DND-41 (cell line): ENCODE results near the gene ATG16L2.

Experiments
- ATAC-seq: fragments of 200-7000 bp; cut with Tn5 transposase; 3 replicates; pipeline ENCODE4 v1.9.1; 2021; ENCODE audit warnings: low read depth; ENCODE audit not compliant: insufficient read depth
- DNase-seq: peaks from one replicate; pipeline ENCODE4 v3.0.0-alpha.2; 2020
- H2AFZ ChIP-seq: 2 replicates; pipeline ENCODE4 v1.6.0; 2012; ENCODE audit warnings: low read depth, low read length
- H3K27ac ChIP-seq: 2 replicates; pipeline ENCODE4 v1.5.1; 2012; ENCODE audit warnings: low read length, inconsistent platforms
- H3K27me3 ChIP-seq: fragments of 200-600 bp; sonication (generic); 2 replicates; pipeline ENCODE4 v1.6.0; 2012; ENCODE audit warnings: low read length, mild to moderate bottlenecking, inconsistent platforms; ENCODE audit not compliant: insufficient read depth, poor library complexity
- H3K36me3 ChIP-seq: 2 replicates; pipeline ENCODE4 v1.5.1; 2012; ENCODE audit warnings: low read length, inconsistent platforms; ENCODE audit not compliant: insufficient read depth
- H3K4me1 ChIP-seq: 2 replicates; pipeline ENCODE4 v1.5.1; 2012; ENCODE audit warnings: mild to moderate bottlenecking, low read length; ENCODE audit not compliant: insufficient read depth
- H3K4me2 ChIP-seq: 2 replicates; pipeline ENCODE4 v1.6.0; 2012; ENCODE audit warnings: mild to moderate bottlenecking, moderate library complexity, low read length, inconsistent platforms; ENCODE audit not compliant: insufficient read depth
- H3K4me3 ChIP-seq, 2 experiments: fragments of 200-600 bp in 1 of 2; shearing (Covaris generic) in 1 of 2; 2 replicates each; pipeline ENCODE4 v1.5.1; 2012 to 2016; ENCODE audit warnings: inconsistent platforms in 2 of 2, low read length in 2 of 2, mild to moderate bottlenecking in 2 of 2, low read depth in 1 of 2, moderate library complexity in 1 of 2
- H3K79me2 ChIP-seq: 2 replicates; pipeline ENCODE4 v1.6.0; 2012; ENCODE audit warnings: low read length, inconsistent platforms; ENCODE audit not compliant: insufficient read depth
- H3K9ac ChIP-seq: 2 replicates; pipeline ENCODE4 v1.6.0; 2012; ENCODE audit warnings: low read depth, mild to moderate bottlenecking, inconsistent platforms, low read length, moderate library complexity
- H3K9me3 ChIP-seq: 2 replicates; pipeline ENCODE4 v1.5.1; 2012; ENCODE audit warnings: low read length, moderate library complexity, mild to moderate bottlenecking, inconsistent platforms; ENCODE audit not compliant: insufficient read depth, severe bottlenecking
- H4K20me1 ChIP-seq: 2 replicates; pipeline ENCODE4 v1.6.0; 2012; ENCODE audit warnings: low read length; ENCODE audit not compliant: insufficient read depth
- CTCF ChIP-seq: IDR thresholded peaks from 2 replicates; pipeline ENCODE4 v1.5.1; 2012; ENCODE audit warnings: borderline replicate concordance, low read length, moderate library complexity, mild to moderate bottlenecking; ENCODE audit not compliant: poor library complexity, severe bottlenecking; ENCODE audit errors: extremely low read depth
- EZH2 ChIP-seq: IDR thresholded peaks from 3 replicates; pipeline ENCODE4 v1.6.1; 2012; ENCODE audit warnings: borderline replicate concordance, low read depth, mild to moderate bottlenecking, moderate library complexity, low read length, inconsistent platforms; ENCODE audit not compliant: severe bottlenecking

Gene ATG16L2

GRCh38 chr11:72812604-72812966 is 1.6 kb upstream of the ATG16L2 start:
- Histone ChIP-seq H3K36me3 (peaks cover 28% of the 10 kb centered on the region), H3K9ac (peak overlapping the region; percentile 95), H3K4me2 (peak overlapping the region; percentile 93), H3K4me3 (peak overlapping the region; percentile 92 to 97), H2AFZ (peak overlapping the region; percentile 95; the same call in 1 of the 2 replicates), H4K20me1 (peaks cover 11% of the 10 kb centered on the region), H3K27me3 (no peaks in the 10 kb centered on the region), H3K4me1 (peaks cover 50% of the 10 kb centered on the region), H3K79me2 (peaks cover 55% of the 10 kb centered on the region), H3K9me3 (no peaks in the 10 kb centered on the region), H3K27ac (peak overlapping the region; percentile 97)
- ATAC-seq (peak; percentile 0; the same call in 2 of the 3 replicates), DNase-seq (no peak)
- TF ChIP-seq CTCF = no peak

- H3K79me2 ChIP-seq = peaks cover 61% of the 10 kb centered on the region
- H3K4me3 ChIP-seq = peak overlapping the region; percentile 92 to 97
- H3K4me2 ChIP-seq = peak overlapping the region; percentile 93
- H3K27me3 ChIP-seq = no peaks in the 10 kb centered on the region
- DNase-seq (peak; percentile 82), ATAC-seq (peak; percentile 58)
- H4K20me1 ChIP-seq = peaks cover 13% of the 10 kb centered on the region
- peak overlapping the region; percentile 95 for H2AFZ ChIP-seq
- H3K36me3 ChIP-seq = peaks cover 33% of the 10 kb centered on the region
- H3K9me3 ChIP-seq = no peaks in the 10 kb centered on the region
- TF ChIP-seq EZH2 = no peak
- TF ChIP-seq CTCF = peak; percentile 91
- peak overlapping the region; percentile 95 for H3K9ac ChIP-seq
- peaks cover 53% of the 10 kb centered on the region for H3K4me1 ChIP-seq
- H3K27ac ChIP-seq = peak overlapping the region; percentile 97
These were observed 1.1 kb upstream of the ATG16L2 start for GRCh38 chr11:72812967-72813739.

GRCh38 chr11:72813740-72814285 is 398 bp upstream of the ATG16L2 start:
- peak overlapping the region; percentile 97 for H3K27ac ChIP-seq
- peaks cover 40% of the 10 kb centered on the region for H3K36me3 ChIP-seq
- peak; percentile 82 for DNase-seq
- peaks cover 53% of the 10 kb centered on the region for H3K4me1 ChIP-seq
- peak overlapping the region; percentile 93 for H3K4me2 ChIP-seq
- peaks cover 64% of the 10 kb centered on the region for H3K79me2 ChIP-seq
- H3K27me3 ChIP-seq = no peaks in the 10 kb centered on the region
- H4K20me1 ChIP-seq = peaks cover 14% of the 10 kb centered on the region
- H3K9me3 ChIP-seq = no peaks in the 10 kb centered on the region
- H3K9ac ChIP-seq = peak overlapping the region; percentile 95
- H2AFZ ChIP-seq = peak overlapping the region; percentile 95
- H3K4me3 ChIP-seq = peak overlapping the region; percentile 92 to 97
- TF ChIP-seq CTCF = no peak
- no peak for TF ChIP-seq EZH2
- peak; percentile 59 for ATAC-seq
